HFFc6 (cell line): ENCODE data around the gene EPB41L2. TPM values are rescaled to one million over a fixed set of nuclear protein-coding genes. Genes with fewer than 3 reads are reported as not detected.

Experiments
- DNase-seq: peaks from one replicate; pipeline ENCODE4 v3.0.0-alpha.2; 2018
- H3K27ac Mint-ChIP-seq: 2 replicates; pipeline ENCODE4 v1.8.0; 2020; ENCODE audit warnings: mild to moderate bottlenecking, mixed read lengths
- H3K27me3 Mint-ChIP-seq: 2 replicates; pipeline ENCODE4 v1.8.0; 2021; ENCODE audit warnings: mild to moderate bottlenecking, moderate library complexity, mixed read lengths; ENCODE audit not compliant: insufficient read depth
- H3K36me3 Mint-ChIP-seq: 2 replicates; pipeline ENCODE4 v1.8.0; 2021; ENCODE audit warnings: low read depth, mixed read lengths
- H3K4me1 Mint-ChIP-seq: 2 replicates; pipeline ENCODE4 v1.8.0; 2020; ENCODE audit warnings: low read depth, mixed read lengths
- H3K4me3 Mint-ChIP-seq: 2 replicates; pipeline ENCODE4 v1.8.0; 2020; ENCODE audit warnings: mild to moderate bottlenecking, moderate library complexity, mixed read lengths
- H3K9me3 Mint-ChIP-seq: 2 replicates; pipeline ENCODE4 v1.8.0; 2020; ENCODE audit warnings: mild to moderate bottlenecking, mixed read lengths
- total RNA-seq, 6 experiments: library from RNA; stranded (reverse); fragmentation: NEBNext Ultra II Directional; extraction: Animal tissue kit (Norgen Biotek cat#: 25700); gene quantifications; 2 replicates in 1 of 6; 3 replicates in 5 of 6; pipeline ENCODE4 v1.2.3, GENCODE V29; 2021
- TF ChIP-seq, protein P1 (sequence below): fragments of 200-600 bp; sonication (generic); IDR thresholded peaks from 2 replicates; pipeline ENCODE4 v1.5.0; 2021; ENCODE audit warnings: antibody characterized with exemption, mild to moderate bottlenecking

The EPB41L2 gene
- total RNA-seq, 6 experiments from 2014 or later: 39.3 to 73.8 (median 60.7) TPM

DNA sequence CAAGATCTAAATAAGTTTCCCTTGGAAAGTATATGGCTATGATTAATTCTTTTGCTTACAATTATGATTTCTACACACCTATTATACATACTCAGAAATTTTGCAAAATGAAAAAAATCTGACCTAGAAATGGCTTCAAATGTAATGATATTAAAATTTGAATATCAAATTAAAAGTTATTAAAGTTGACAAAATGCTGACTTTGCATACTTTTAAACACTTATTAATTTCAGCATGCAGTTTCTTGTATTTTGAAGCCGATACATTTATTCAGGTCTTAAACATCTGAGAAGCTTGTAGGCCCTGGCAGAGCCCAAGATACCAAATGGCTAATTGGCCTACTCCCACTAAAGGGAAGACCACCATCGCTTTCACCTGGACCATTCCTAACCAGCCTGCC, 176.1 kb downstream of the EPB41L2 start:
- Mint-ChIP-seq H3K4me3 (no peak overlapping the region), H3K27ac (no peak overlapping the region), H3K27me3 (no peaks in the 10 kb centered on the region), H3K4me1 (peaks cover 12% of the 10 kb centered on the region), H3K9me3 (no peaks in the 10 kb centered on the region), H3K36me3 (no peaks in the 10 kb centered on the region)
- no peak for DNase-seq
- TF ChIP-seq, protein P1, sequence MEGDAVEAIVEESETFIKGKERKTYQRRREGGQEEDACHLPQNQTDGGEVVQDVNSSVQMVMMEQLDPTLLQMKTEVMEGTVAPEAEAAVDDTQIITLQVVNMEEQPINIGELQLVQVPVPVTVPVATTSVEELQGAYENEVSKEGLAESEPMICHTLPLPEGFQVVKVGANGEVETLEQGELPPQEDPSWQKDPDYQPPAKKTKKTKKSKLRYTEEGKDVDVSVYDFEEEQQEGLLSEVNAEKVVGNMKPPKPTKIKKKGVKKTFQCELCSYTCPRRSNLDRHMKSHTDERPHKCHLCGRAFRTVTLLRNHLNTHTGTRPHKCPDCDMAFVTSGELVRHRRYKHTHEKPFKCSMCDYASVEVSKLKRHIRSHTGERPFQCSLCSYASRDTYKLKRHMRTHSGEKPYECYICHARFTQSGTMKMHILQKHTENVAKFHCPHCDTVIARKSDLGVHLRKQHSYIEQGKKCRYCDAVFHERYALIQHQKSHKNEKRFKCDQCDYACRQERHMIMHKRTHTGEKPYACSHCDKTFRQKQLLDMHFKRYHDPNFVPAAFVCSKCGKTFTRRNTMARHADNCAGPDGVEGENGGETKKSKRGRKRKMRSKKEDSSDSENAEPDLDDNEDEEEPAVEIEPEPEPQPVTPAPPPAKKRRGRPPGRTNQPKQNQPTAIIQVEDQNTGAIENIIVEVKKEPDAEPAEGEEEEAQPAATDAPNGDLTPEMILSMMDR: no peak

GRCh38 chr6:130885392-130886192, 177.5 kb downstream of the EPB41L2 start:
- TF ChIP-seq, protein P1: peak; percentile 98
- Mint-ChIP-seq H3K4me1 (peaks cover 7% of the 10 kb centered on the region), H3K4me3 (no peak overlapping the region), H3K27ac (no peak overlapping the region; the same call in 1 of the 2 replicates), H3K27me3 (no peaks in the 10 kb centered on the region), H3K9me3 (no peaks in the 10 kb centered on the region), H3K36me3 (no peaks in the 10 kb centered on the region)
- DNase-seq: peak; percentile 66

DNA sequence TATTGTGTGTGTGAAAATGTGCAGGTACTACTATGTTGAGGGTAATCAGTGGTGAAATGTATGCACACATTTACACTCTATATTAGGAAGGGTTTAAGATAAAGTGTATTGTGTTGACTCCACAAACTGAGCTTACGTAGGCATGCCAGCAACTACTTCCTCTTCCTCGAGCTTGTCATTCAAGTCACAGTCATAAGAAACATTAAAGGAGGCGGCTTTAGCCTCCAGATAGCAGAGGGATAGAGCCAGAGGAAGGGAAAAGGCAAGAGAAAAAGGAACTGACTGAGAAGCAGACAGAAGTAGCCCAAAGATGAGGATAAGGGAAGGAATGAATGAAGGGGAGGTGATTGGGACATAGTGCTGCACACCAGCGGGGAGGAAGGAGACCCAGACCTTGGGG, 180.7 kb downstream of the EPB41L2 start:
- Mint-ChIP-seq H3K36me3 (no peaks in the 10 kb centered on the region), H3K4me3 (no peak overlapping the region), H3K27ac (no peak overlapping the region), H3K9me3 (no peaks in the 10 kb centered on the region), H3K27me3 (no peaks in the 10 kb centered on the region), H3K4me1 (no peaks in the 10 kb centered on the region)
- no peak for DNase-seq
- TF ChIP-seq, protein P1: no peak

DNA sequence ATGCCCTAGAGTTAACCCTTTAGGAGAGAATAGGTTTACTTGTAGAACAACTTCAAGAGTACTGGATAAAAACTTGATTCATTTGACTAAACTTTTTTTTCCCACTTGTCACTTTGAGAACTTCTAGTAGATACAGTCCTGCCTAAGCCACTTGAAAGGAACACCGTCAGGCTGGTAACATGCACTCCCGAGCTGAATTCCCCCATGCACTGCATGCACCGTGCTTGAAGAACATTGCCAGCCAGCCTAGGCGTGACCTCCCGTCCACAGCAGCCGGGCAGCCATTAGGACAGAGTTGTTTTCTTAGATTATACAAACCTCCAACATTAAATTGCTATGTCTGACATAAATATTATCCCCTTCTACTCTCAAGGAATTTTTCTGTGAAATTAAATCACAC, 183.2 kb downstream of the EPB41L2 start:
- DNase-seq: no peak
- TF ChIP-seq, protein P1: no peak
- Mint-ChIP-seq H3K27me3 (no peaks in the 10 kb centered on the region; the same call in 1 of the 2 replicates), H3K4me3 (no peak overlapping the region), H3K27ac (no peak overlapping the region), H3K4me1 (no peaks in the 10 kb centered on the region), H3K36me3 (no peaks in the 10 kb centered on the region), H3K9me3 (no peaks in the 10 kb centered on the region)

- TF ChIP-seq, protein P1: no peak
- DNase-seq: no peak
- Mint-ChIP-seq H3K36me3 (peaks cover 6% of the 10 kb centered on the region; the same call in 1 of the 2 replicates), H3K27me3 (peaks cover 3% of the 10 kb centered on the region), H3K27ac (no peak overlapping the region), H3K9me3 (no peaks in the 10 kb centered on the region), H3K4me1 (peaks cover 8% of the 10 kb centered on the region), H3K4me3 (no peak overlapping the region)
Observed at GRCh38 chr6:130873746-130874145, 189.3 kb downstream of the EPB41L2 start.
